HCT116 (cell line): ENCODE results near the gene SNRPD2. TPM values are rescaled to one million over a fixed set of nuclear protein-coding genes. Genes with fewer than 3 reads are reported as not detected.
A peak's percentile ranks its signal among the peaks of the same experiment; 100 is the strongest.

Experiments used
- ATAC-seq: fragments of 200-7000 bp; cut with Tn5 transposase; 2 replicates; pipeline ENCODE4 v1.9.1; 2020; ENCODE audit warnings: mild to moderate bottlenecking, moderate library complexity
- BruUV-seq: library from RNA; stranded (reverse); fragments of 400-500 nt; replicated peaks from 2 replicates; lab custom pipeline; 2021; lab: Mats Ljungman, UMichigan
- CTCF ChIA-PET: fragments of 300-600 bp; sonication (Branson Sonifier 250); formaldehyde crosslinking; loops from one replicate; lab custom pipeline; 2021; ENCODE audit warnings: antibody characterized with exemption; lab: Charles Lee
- POLR2A ChIA-PET: fragments of 300-600, 350-600 bp; sonication (Branson Sonifier 250); formaldehyde crosslinking; loops from one replicate; lab custom pipeline; 2021; ENCODE audit warnings: antibody characterized with exemption; lab: Charles Lee
- RAD21 ChIA-PET, 2 experiments: fragments of 300-600 bp; sonication (Branson Sonifier 250); formaldehyde crosslinking; loops; one replicate each; lab custom pipeline; 2023; ENCODE audit warnings: low total read pairs in 2 of 2; ENCODE audit not compliant: uncharacterized antibody in 2 of 2, unreplicated experiment in 2 of 2, low non-redundant PET in 1 of 2; lab: Charles Lee
- DNase-seq: peaks from one replicate; pipeline ENCODE4 v3.0.0-alpha.2; 2010; ENCODE audit warnings: low read depth, low spot score
- H2AFZ ChIP-seq: fragments of 200-600 bp; shearing (Covaris generic), sonication (generic); 2 replicates; pipeline ENCODE4 v1.6.1; 2017; ENCODE audit warnings: low read depth, mixed run types, mixed read lengths, antibody characterized with exemption, low read length; ENCODE audit not compliant: poor library complexity, severe bottlenecking
- H3K27ac ChIP-seq: 2 replicates; pipeline ENCODE4 v1.5.1; 2012; ENCODE audit warnings: low read depth, low read length
- H3K27me3 ChIP-seq: fragments of 200-600 bp; sonication (generic); 2 replicates; pipeline ENCODE4 v1.6.1; 2016; ENCODE audit warnings: mixed run types, low read length, mixed read lengths; ENCODE audit not compliant: insufficient read depth
- H3K36me3 ChIP-seq, 2 experiments: fragments of 200-500 bp in 1 of 2; fragments of 200-600 bp in 1 of 2; sonication (Bioruptor generic) in 1 of 2; sonication (generic) in 1 of 2; 2 replicates each; pipeline versions ENCODE4 v1.5.1 to v1.6.1; 2014 to 2016; ENCODE audit warnings: low read length in 2 of 2, inconsistent platforms in 1 of 2, mixed read lengths in 1 of 2, mixed run types in 1 of 2; ENCODE audit not compliant: insufficient read depth in 2 of 2, control insufficient read depth in 1 of 2
- H3K4me1 ChIP-seq, 2 experiments: fragments of 200-600 bp in 1 of 2; sonication (generic) in 1 of 2; 2 replicates each; pipeline versions ENCODE4 v1.5.1 to v1.6.1; 2012 to 2017; ENCODE audit warnings: low read length in 2 of 2, inconsistent platforms in 1 of 2, mild to moderate bottlenecking in 1 of 2, mixed read lengths in 1 of 2, mixed run types in 1 of 2, moderate library complexity in 1 of 2; ENCODE audit not compliant: insufficient read depth in 2 of 2, control insufficient read depth in 1 of 2
- H3K4me2 ChIP-seq: fragments of 200-600 bp; sonication (generic); 2 replicates; pipeline ENCODE4 v1.6.1; 2017; ENCODE audit warnings: mixed run types, low read length, mixed read lengths
- H3K4me3 ChIP-seq, 2 experiments: fragments of 200-600 bp in 1 of 2; sonication (generic) in 1 of 2; replicated peaks in 1 of 2; 2 replicates each; pipeline ENCODE4 v1.5.1; 2011 to 2016; ENCODE audit warnings: low read length in 2 of 2, control low read depth in 1 of 2, low read depth in 1 of 2, mild to moderate bottlenecking in 1 of 2, mixed read lengths in 1 of 2, mixed run types in 1 of 2
- H3K79me2 ChIP-seq: fragments of 200-600 bp; sonication (generic); 2 replicates; pipeline ENCODE4 v1.6.1; 2017; ENCODE audit warnings: mild to moderate bottlenecking, mixed run types, low read length, moderate library complexity, mixed read lengths; ENCODE audit not compliant: insufficient read depth
- H3K9ac ChIP-seq: fragments of 200-600 bp; sonication (generic); 2 replicates; pipeline ENCODE4 v1.6.1; 2016; ENCODE audit warnings: low read length, mixed read lengths
- H3K9me2 ChIP-seq: fragments of 200-600 bp; sonication (generic), shearing (Covaris generic); 2 replicates; pipeline ENCODE4 v1.6.1; 2017; ENCODE audit warnings: mixed run types, mild to moderate bottlenecking, moderate library complexity; ENCODE audit not compliant: insufficient read depth
- H3K9me3 ChIP-seq, 2 experiments: fragments of 200-500 bp in 1 of 2; fragments of 200-600 bp in 1 of 2; sonication (Bioruptor generic) in 1 of 2; sonication (generic) in 1 of 2; 2 replicates each; pipeline ENCODE4 v1.6.1; 2014 to 2017; ENCODE audit warnings: low read length in 2 of 2, mixed read lengths in 2 of 2, inconsistent platforms in 1 of 2, low read depth in 1 of 2, mild to moderate bottlenecking in 1 of 2, mixed run types in 1 of 2, moderate library complexity in 1 of 2; ENCODE audit not compliant: control insufficient read depth in 1 of 2, insufficient read depth in 1 of 2
- H4K20me1 ChIP-seq: fragments of 200-600 bp; sonication (generic), shearing (Covaris generic); 2 replicates; pipeline ENCODE4 v1.6.1; 2017; ENCODE audit warnings: mixed run types, mild to moderate bottlenecking, moderate library complexity; ENCODE audit not compliant: insufficient read depth
- ATF3 ChIP-seq: IDR thresholded peaks from 2 replicates; pipeline ENCODE4 v1.6.1; 2012
- EGR1 ChIP-seq: IDR thresholded peaks from 2 replicates; pipeline ENCODE4 v1.6.1; 2012; ENCODE audit warnings: low read depth
- FOSL1 ChIP-seq: IDR thresholded peaks from 2 replicates; pipeline ENCODE4 v1.6.1; 2012; ENCODE audit warnings: low read depth
- JUND ChIP-seq: IDR thresholded peaks from 2 replicates; pipeline ENCODE4 v1.6.1; 2012
- POLR2A ChIP-seq: IDR thresholded peaks from 2 replicates; pipeline ENCODE4 v1.7.0; 2011; ENCODE audit warnings: borderline replicate concordance; ENCODE audit not compliant: insufficient read depth, insufficient read length; ENCODE audit errors: extremely low read depth
- POLR2AphosphoS5 ChIP-seq: IDR thresholded peaks from 2 replicates; pipeline ENCODE4 v1.6.1; 2011; ENCODE audit warnings: mild to moderate bottlenecking, low read depth, low read length, moderate library complexity
- RAD21 ChIP-seq: IDR thresholded peaks from 2 replicates; pipeline ENCODE4 v1.6.1; 2012; ENCODE audit warnings: low read depth, mild to moderate bottlenecking
- SIN3A ChIP-seq: IDR thresholded peaks from 2 replicates; pipeline ENCODE4 v1.6.1; 2012; ENCODE audit warnings: low read depth
- SP1 ChIP-seq: IDR thresholded peaks from 2 replicates; pipeline ENCODE4 v1.6.1; 2012; ENCODE audit warnings: low read depth
- YY1 ChIP-seq: IDR thresholded peaks from 2 replicates; pipeline ENCODE4 v1.6.1; 2011; ENCODE audit warnings: low read length, low read depth, moderate library complexity, mild to moderate bottlenecking; ENCODE audit not compliant: insufficient replicate concordance; ENCODE audit errors: extremely low read depth
- ZFX ChIP-seq: fragments of 450-650 bp; IDR thresholded peaks from 2 replicates; pipeline ENCODE4 v1.6.1; 2017
- intact Hi-C: fragments of 100-400 bp; cut with micrococcal nuclease; formaldehyde crosslinking; loops from 2 replicates; pipeline ENCODE4 v1.10.0; 2022
- total RNA-seq: library from RNA; stranded (reverse); gene quantifications from one replicate; pipeline ENCODE4 v1.2.1, GENCODE V29; 2021; ENCODE audit not compliant: unreplicated experiment

Gene SNRPD2
- total RNA-seq, 1 experiment from 2014 or later: 927 TPM

GRCh38 chr19:45670670-45671453 is 20.9 kb downstream of the SNRPD2 start:
- ChIA-PET RAD21 (interaction anchor here in 1 of 2 experiments (0.5 to 1.3 kb wide), 5 partner anchors 25 to 347 kb away, joined by 3 to 5 read pairs (median 3); no protein-coding TSS in a partner anchor), CTCF (interaction anchor here (0.6 to 2.7 kb wide), 13 partner anchors 9 to 243 kb away, joined by 3 to 16 read pairs (median 3); partner anchors contain the start of genes FOXA3, QPCTL and SNRPD2)
- peaks cover 11 to 40% of the 10 kb centered on the region in 2 experiments for H3K4me1 ChIP-seq
- no peaks in the 10 kb centered on the region for H3K9me3 ChIP-seq
- peak overlapping the region; percentile 95 for H3K4me2 ChIP-seq
- H3K79me2 ChIP-seq: no peaks in the 10 kb centered on the region
- no peaks in the 10 kb centered on the region for H3K27me3 ChIP-seq
- DNase-seq (peak; percentile 93), ATAC-seq (peak; percentile 81)
- H4K20me1 ChIP-seq: no peaks in the 10 kb centered on the region
- no peak overlapping the region for H2AFZ ChIP-seq
- H3K9me2 ChIP-seq: no peaks in the 10 kb centered on the region
- H3K36me3 ChIP-seq: no peaks in the 10 kb centered on the region
- no TSS peak for BruUV-seq
- TF ChIP-seq POLR2A: peak; percentile 42
- TF ChIP-seq ZFX: no peak
- no peak for TF ChIP-seq JUND
- TF ChIP-seq SIN3A: no peak
- no peak for TF ChIP-seq RAD21
- TF ChIP-seq YY1: no peak
- TF ChIP-seq ATF3: no peak
- no peak for TF ChIP-seq FOSL1
- TF ChIP-seq POLR2AphosphoS5: peak; percentile 86
- no peak for TF ChIP-seq EGR1
- no peak for TF ChIP-seq SP1
- TF ChIP-seq, all 23 proteins: peak for 2
- intact Hi-C loops: no loop called here
- Histone ChIP-seq H3K9ac (peak overlapping the region; percentile 91), H3K4me3 (peak overlapping the region; percentile 76 to 85), H3K27ac (peak overlapping the region; percentile 71)
- POLR2A ChIA-PET: interaction anchor here (0.8 to 1.9 kb wide), 12 partner anchors 10 to 203 kb away, joined by 3 to 24 read pairs (median 5); partner anchors contain the start of genes EML2, FOSB, QPCTL and SNRPD2
